GM12872 (cell line): ENCODE data around the gene ABHD12.

Source experiments
- CTCF ChIP-seq: IDR thresholded peaks from 3 replicates; pipeline ENCODE4 v1.5.1; 2011; ENCODE audit warnings: low read depth, mild to moderate bottlenecking, low read length, moderate library complexity; ENCODE audit not compliant: insufficient read depth

Gene ABHD12

GRCh38 chr20:25291432-25292133 is 99.1 kb downstream of the ABHD12 start:
- TF ChIP-seq CTCF = no peak

GRCh38 chr20:25290646-25291431 is 99.8 kb downstream of the ABHD12 start:
- no peak for TF ChIP-seq CTCF

- TF ChIP-seq CTCF = no peak
These were observed 100.6 kb downstream of the ABHD12 start for GRCh38 chr20:25289886-25290597.

GRCh38 chr20:25288291-25289181 is 102.1 kb downstream of the ABHD12 start:
- no peak for TF ChIP-seq CTCF

- no peak for TF ChIP-seq CTCF
These were observed 102.9 kb downstream of the ABHD12 start for GRCh38 chr20:25287631-25288290.

- TF ChIP-seq CTCF = no peak
These were observed 103.7 kb downstream of the ABHD12 start for GRCh38 chr20:25286917-25287316.
